Peyer's patch (tissue), 4 donors: Measurements from ENCODE around the gene DIS3L2.

Experiments
- POLR2A ChIP-seq, 2 donors: fragments of 450-650 bp; IDR thresholded peaks; one replicate each; pipeline ENCODE4 v1.5.1; 2017; ENCODE audit warnings: antibody characterized with exemption in 2 of 2, mild to moderate bottlenecking in 2 of 2, moderate library complexity in 2 of 2
- TF ChIP-seq, protein P1 (sequence below), 6 experiments: fragments of 450-650 bp in 4 of 6; fragments of 200-600 bp in 2 of 6; sonication (generic) in 1 of 6; IDR thresholded peaks; one replicate each; pipeline ENCODE4 v1.5.1; 2017 to 2019; ENCODE audit warnings: antibody characterized with exemption in 6 of 6, mild to moderate bottlenecking in 3 of 6, moderate library complexity in 1 of 6

DNA sequence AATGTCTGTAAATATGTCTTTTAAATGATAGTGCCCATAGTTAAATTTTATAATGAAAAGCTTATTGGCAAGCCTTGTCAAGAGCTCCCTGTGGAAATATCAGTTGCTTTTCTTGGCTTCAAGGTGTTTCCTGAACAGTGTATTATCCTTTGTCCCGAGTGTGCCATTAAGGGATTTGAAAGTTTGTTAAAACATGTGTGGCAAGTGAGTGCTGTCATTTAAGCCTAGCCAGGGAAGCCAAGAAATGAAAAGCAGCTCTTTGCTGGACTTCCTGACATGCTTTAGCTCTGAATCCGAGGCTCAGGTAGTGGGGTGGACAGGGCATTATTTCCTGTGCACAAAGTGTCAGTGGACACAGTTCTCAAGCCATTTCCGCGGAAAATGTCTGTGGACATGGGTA is 111.5 kb downstream of the DIS3L2 start:
- TF ChIP-seq, protein P1, sequence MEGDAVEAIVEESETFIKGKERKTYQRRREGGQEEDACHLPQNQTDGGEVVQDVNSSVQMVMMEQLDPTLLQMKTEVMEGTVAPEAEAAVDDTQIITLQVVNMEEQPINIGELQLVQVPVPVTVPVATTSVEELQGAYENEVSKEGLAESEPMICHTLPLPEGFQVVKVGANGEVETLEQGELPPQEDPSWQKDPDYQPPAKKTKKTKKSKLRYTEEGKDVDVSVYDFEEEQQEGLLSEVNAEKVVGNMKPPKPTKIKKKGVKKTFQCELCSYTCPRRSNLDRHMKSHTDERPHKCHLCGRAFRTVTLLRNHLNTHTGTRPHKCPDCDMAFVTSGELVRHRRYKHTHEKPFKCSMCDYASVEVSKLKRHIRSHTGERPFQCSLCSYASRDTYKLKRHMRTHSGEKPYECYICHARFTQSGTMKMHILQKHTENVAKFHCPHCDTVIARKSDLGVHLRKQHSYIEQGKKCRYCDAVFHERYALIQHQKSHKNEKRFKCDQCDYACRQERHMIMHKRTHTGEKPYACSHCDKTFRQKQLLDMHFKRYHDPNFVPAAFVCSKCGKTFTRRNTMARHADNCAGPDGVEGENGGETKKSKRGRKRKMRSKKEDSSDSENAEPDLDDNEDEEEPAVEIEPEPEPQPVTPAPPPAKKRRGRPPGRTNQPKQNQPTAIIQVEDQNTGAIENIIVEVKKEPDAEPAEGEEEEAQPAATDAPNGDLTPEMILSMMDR (IDR thresholded peaks at IDR 0.05), result no peak
- no peak for TF ChIP-seq POLR2A (IDR thresholded peaks at IDR 0.05)
